Measurements from ENCODE around the gene C4A. TPM values are rescaled to one million over a fixed set of nuclear protein-coding genes. Genes with fewer than 3 reads are reported as not detected.
"Not testable (repeated sequence)": the region's sequence is repeated elsewhere in the genome, so short reads cannot be mapped to it uniquely, and the experiment has no call there.

C4A gene
- polyA plus RNA-seq, 3 donors from 2014 or later: not detected

DNA sequence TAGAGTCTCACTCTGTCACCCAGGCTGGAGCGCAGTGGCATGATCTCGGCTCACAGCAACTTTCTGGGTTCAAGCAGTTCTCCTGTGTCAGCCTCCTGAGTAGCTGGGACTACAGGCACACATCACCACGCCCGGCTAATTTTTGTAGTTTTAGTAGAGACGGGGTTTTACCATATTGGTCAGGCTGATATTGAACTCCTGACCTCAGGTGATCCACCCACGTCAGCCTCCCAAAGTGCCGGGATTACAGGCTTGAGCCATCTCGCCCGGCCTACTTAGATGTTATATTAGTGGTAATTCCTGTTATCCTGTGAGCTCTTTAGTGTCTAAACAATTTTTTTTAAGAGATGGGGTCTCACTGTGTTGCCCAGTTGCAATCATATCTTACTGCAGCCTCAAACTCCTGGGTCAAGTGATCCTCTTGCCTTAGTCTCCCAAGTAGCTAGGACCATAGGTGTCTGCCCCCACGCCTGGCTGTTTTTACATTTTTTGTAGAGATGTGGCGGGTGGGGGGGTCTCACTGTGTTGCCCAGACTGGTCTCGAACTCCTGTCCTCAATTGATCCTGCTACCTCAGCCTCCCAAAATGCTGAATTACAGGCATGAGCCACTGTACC lies 3.9 kb upstream of the C4A start:
- Mint-ChIP-seq H3K27me3 (ENCODE audit: low read depth in 3 of 3) (peaks cover 0 to 5% (median 0%) of the 10 kb centered on the region in 3 donors), H3K27ac (no peak overlapping the region), H3K4me1 (peaks cover 10 to 11% of the 10 kb centered on the region in 2 donors), H3K4me3 (no peak overlapping the region), H3K9me3 (no peaks in the 10 kb centered on the region), H3K36me3 (peaks cover 0 to 12% (median 6%) of the 10 kb centered on the region in 3 donors)
- no peak for DNase-seq

GRCh38 chr6:31978831-31979230 lies 3.0 kb upstream of the C4A start:
- Mint-ChIP-seq H3K4me3 (no peak overlapping the region), H3K4me1 (peaks cover 2% of the 10 kb centered on the region in 2 donors), H3K9me3 (no peaks in the 10 kb centered on the region), H3K36me3 (peaks cover 0 to 12% (median 6%) of the 10 kb centered on the region in 3 donors), H3K27me3 (ENCODE audit: low read depth in 3 of 3) (peaks cover 0 to 2% (median 0%) of the 10 kb centered on the region in 3 donors), H3K27ac (no peak overlapping the region)
- no peak for DNase-seq

DNA sequence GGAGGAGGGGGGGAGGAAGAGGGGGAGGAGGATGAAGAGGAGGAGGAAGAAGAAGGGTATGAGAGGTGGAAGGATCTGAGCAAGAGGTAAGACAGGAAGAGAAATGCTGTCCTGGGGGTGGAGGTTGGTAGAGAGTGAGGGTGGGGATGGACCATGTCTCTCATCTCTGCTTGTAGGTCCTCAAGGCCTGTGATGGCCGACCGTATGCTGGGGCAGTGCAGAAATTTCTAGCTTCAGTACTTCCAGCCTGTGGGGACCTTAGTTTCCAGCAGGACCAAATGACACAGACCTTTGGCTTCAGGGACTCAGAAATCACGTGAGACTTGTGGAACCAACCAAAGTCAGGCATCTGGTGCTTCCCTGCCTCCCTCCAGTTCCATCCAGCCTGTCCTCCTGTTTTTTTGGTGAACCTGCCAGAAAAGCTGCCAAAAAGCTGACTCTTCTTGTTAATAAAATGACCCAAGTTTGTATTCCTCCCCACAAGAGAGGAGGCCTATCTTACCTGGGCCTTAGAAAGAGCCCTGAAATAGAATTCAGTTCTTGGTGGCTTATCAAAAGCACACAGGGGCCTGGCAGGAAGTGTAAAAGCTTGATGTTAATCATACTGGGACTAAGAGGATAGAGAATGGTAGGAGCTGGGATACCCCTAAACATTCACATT lies 2.5 kb upstream of the C4A start:
- peaks cover 0 to 12% (median 6%) of the 10 kb centered on the region in 3 donors for H3K36me3 Mint-ChIP-seq
- DNase-seq: no peak
- H3K4me3 Mint-ChIP-seq: no peak overlapping the region
- no peaks in the 10 kb centered on the region for H3K4me1 Mint-ChIP-seq
- peak overlapping the region in 1 of 6 donors; percentile 14 for H3K27ac Mint-ChIP-seq
- no peaks in the 10 kb centered on the region for H3K9me3 Mint-ChIP-seq
- H3K27me3 Mint-ChIP-seq (ENCODE audit: low read depth in 3 of 3): peaks cover 0 to 2% (median 0%) of the 10 kb centered on the region in 3 donors

GRCh38 chr6:31980195-31980876 lies 1.5 kb upstream of the C4A start:
- H3K4me1 Mint-ChIP-seq; H3K4me3 Mint-ChIP-seq; DNase-seq; H3K9me3 Mint-ChIP-seq; H3K27me3 Mint-ChIP-seq (ENCODE audit: low read depth in 3 of 3): not testable (repeated sequence)
- Mint-ChIP-seq H3K27ac (peak overlapping the region in 1 of 6 donors; percentile 45), H3K36me3 (peaks cover 0 to 12% (median 6%) of the 10 kb centered on the region in 3 donors)

DNA sequence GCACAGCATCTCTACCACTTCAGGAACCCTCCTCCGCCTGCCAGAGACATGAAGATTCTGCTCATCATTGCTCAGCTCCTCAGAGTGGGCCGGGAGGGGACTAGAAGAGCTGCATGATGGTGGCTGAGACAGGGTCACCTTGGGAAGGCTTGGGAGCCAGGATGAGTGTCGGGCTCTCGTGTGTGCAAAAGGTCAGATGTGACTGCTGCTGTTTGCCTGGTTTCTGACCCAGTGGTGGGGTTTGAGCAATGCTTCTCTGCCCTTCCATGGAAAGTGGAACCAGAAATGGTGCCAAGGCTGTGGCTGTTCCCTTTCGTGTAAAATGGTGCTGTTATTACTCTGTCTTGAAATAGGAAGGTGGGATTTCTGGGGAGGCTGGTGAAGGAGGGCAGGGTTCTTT lies 859 bp upstream of the C4A start:
- not testable (repeated sequence) for H3K9me3 Mint-ChIP-seq, DNase-seq, H3K4me3 Mint-ChIP-seq

GRCh38 chr6:31989363-31989762 lies 7.5 kb downstream of the C4A start:
- not testable (repeated sequence) for H3K27ac Mint-ChIP-seq; DNase-seq; H3K4me1 Mint-ChIP-seq; H3K9me3 Mint-ChIP-seq; H3K27me3 Mint-ChIP-seq (ENCODE audit: low read depth in 3 of 3); H3K36me3 Mint-ChIP-seq; H3K4me3 Mint-ChIP-seq

More for the DNA sequence above, 859 bp upstream of the C4A start:
- H3K27ac Mint-ChIP-seq; H3K4me1 Mint-ChIP-seq; H3K27me3 Mint-ChIP-seq (ENCODE audit: low read depth in 3 of 3): not testable (repeated sequence)
- H3K36me3 Mint-ChIP-seq: peaks cover 0 to 12% (median 6%) of the 10 kb centered on the region in 3 donors

DNA sequence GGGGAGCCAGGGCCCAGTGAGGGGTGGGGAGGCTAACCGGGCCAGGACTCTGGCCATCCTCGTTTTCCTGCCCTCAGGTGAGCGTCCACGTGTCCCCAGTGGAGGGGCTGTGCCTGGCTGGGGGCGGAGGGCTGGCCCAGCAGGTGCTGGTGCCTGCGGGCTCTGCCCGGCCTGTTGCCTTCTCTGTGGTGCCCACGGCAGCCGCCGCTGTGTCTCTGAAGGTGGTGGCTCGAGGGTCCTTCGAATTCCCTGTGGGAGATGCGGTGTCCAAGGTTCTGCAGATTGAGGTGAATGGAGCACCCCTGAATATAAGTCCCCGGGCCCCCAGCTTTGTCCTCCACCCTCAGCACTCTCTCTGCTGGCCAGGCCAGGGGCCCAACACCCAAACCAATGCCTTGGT lies 12.6 kb downstream of the C4A start:
- DNase-seq; H3K4me1 Mint-ChIP-seq; H3K4me3 Mint-ChIP-seq; H3K9me3 Mint-ChIP-seq; H3K27me3 Mint-ChIP-seq (ENCODE audit: low read depth in 3 of 3); H3K27ac Mint-ChIP-seq; H3K36me3 Mint-ChIP-seq: not testable (repeated sequence)

GRCh38 chr6:31996385-31996784 lies 14.5 kb downstream of the C4A start:
- H3K9me3 Mint-ChIP-seq; H3K27me3 Mint-ChIP-seq (ENCODE audit: low read depth in 3 of 3); H3K27ac Mint-ChIP-seq; DNase-seq; H3K4me3 Mint-ChIP-seq; H3K36me3 Mint-ChIP-seq; H3K4me1 Mint-ChIP-seq: not testable (repeated sequence)

DNA sequence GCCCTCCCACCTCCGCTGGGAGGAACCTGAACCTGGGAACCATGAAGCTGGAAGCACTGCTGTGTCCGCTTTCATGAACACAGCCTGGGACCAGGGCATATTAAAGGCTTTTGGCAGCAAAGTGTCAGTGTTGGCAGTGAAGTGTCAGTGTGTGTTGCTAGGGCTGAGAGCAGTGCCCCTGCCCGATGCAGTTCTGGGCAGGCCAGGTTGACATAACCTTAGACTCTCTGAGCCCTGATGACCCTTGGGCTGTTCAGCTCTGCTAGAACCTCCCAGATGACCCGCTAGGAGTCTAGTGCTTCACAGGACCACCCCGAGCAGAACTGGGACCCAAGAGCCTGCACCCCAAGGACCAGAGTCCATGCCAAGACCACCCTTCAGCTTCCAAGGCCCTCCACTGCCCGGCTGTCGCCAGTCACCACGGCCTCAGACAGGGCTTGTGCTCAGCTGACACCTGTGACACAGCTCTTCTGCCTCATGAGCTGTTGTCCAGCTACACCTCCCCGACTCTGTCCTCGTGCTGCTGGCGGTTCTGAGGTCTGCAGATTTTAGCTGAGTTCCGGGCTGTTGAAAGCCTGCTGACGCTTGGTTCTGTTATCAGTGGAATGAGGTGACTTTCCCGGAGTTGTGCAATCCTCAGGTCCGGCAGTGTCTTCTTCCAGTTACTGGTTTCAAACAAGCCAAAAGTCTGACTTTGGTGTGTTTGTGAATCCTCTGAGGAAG lies 20.9 kb downstream of the C4A start:
- not testable (repeated sequence) for H3K9me3 Mint-ChIP-seq; H3K27me3 Mint-ChIP-seq (ENCODE audit: low read depth in 3 of 3); H3K4me3 Mint-ChIP-seq; H3K36me3 Mint-ChIP-seq; H3K4me1 Mint-ChIP-seq; DNase-seq; H3K27ac Mint-ChIP-seq

DNA sequence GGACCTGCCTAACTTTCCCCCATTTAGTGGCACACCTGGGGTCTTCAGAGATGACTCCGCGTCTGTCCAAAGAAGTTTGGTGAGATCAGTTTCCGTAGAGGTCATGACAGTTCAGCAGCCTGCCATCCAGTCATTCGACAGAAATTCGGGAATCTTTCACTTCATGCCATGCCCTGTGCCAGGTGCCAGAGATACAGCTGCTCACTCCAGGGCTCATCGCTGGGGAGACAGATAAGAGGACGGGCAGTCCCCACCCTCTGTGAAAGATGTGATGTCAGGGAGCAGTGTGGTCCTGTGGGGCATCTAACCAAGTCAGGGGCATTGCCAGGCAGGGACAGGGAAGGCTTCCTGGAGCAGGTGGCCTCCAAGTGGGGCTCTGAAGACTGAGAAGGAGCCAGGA lies 21.4 kb downstream of the C4A start:
- H3K4me1 Mint-ChIP-seq; DNase-seq; H3K27me3 Mint-ChIP-seq (ENCODE audit: low read depth in 3 of 3); H3K36me3 Mint-ChIP-seq; H3K4me3 Mint-ChIP-seq; H3K27ac Mint-ChIP-seq; H3K9me3 Mint-ChIP-seq: not testable (repeated sequence)

GRCh38 chr6:32004393-32004792 lies 22.5 kb downstream of the C4A start:
- not testable (repeated sequence) for H3K4me3 Mint-ChIP-seq; DNase-seq; H3K36me3 Mint-ChIP-seq; H3K27me3 Mint-ChIP-seq (ENCODE audit: low read depth in 3 of 3); H3K4me1 Mint-ChIP-seq; H3K9me3 Mint-ChIP-seq
- H3K27ac Mint-ChIP-seq: peak overlapping the region in 1 of 6 donors; percentile 96

DNA sequence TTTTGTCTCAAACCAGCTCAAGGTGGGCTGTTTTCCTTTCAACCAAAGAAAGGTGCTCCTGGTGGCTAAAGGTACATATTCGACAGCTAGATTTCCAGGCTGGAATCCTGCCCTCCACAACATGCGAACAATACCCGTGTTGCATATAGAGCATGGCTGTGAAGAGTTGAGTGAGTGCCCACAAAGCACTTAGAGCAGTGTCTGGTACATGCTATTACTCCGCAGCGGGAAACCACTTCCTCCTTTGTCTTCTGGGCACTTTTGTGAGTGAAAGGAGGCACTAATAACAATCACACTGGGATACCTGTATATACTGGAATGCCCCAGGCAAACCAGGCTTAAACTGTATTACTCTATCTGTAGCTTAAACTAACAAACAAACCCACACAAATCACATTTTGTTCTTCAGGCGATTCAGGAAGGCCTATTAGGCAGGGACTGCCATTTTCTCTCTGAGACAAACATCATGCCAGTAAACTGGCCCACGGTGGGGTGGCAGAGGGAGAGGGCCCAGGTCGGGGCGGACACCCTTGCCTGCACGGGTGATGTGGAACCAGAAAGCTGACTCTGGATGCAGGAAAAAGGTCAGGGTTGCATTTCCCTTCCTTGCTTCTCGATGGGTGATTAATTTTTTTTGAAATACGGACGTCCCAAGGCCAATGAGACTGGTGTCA lies 23.1 kb downstream of the C4A start:
- H3K27me3 Mint-ChIP-seq (ENCODE audit: low read depth in 3 of 3); H3K36me3 Mint-ChIP-seq; H3K4me1 Mint-ChIP-seq; H3K9me3 Mint-ChIP-seq: not testable (repeated sequence)
- peak overlapping the region; percentile 21 to 96 (median 74) for H3K27ac Mint-ChIP-seq
- peak overlapping the region in 3 of 5 donors; percentile 29 to 48 (median 35) for H3K4me3 Mint-ChIP-seq
- DNase-seq: peak in 1 of 3 donors; percentile 12

DNA sequence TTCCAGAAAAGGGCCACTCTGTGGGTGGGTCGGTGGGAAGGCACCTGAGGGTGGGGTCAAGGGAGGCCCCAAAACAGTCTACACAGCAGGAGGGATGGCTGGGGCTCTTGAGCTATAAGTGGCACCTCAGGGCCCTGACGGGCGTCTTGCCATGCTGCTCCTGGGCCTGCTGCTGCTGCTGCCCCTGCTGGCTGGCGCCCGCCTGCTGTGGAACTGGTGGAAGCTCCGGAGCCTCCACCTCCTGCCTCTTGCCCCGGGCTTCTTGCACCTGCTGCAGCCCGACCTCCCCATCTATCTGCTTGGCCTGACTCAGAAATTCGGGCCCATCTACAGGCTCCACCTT lies 23.7 kb downstream of the C4A start:
- H3K4me1 Mint-ChIP-seq; H3K9me3 Mint-ChIP-seq; H3K27me3 Mint-ChIP-seq (ENCODE audit: low read depth in 3 of 3); DNase-seq; H3K36me3 Mint-ChIP-seq; H3K4me3 Mint-ChIP-seq: not testable (repeated sequence)
- H3K27ac Mint-ChIP-seq: peak overlapping the region in 2 of 6 donors; percentile 65 to 84
